B cell (primary cell): ENCODE measurements around the gene NRM. TPM values are rescaled to one million over a fixed set of nuclear protein-coding genes. Genes with fewer than 3 reads are reported as not detected.

Experiments
- ATAC-seq: fragments of 200-7000 bp; cut with Tn5 transposase; one replicate; pipeline ENCODE4 v1.10.0; 2021; ENCODE audit warnings: low read depth, mild to moderate bottlenecking, moderate number of reproducible peaks, moderate library complexity
- CTCF ChIA-PET: fragments of 350-600 bp; sonication (Branson Sonifier 250); formaldehyde crosslinking; loops from one replicate; lab custom pipeline; 2021; ENCODE audit warnings: antibody characterized with exemption, inconsistent platforms; lab: Charles Lee
- POLR2A ChIA-PET: fragments of 350-600 bp; sonication (Branson Sonifier 250); formaldehyde crosslinking; loops from one replicate; lab custom pipeline; 2021; ENCODE audit warnings: antibody characterized with exemption; lab: Charles Lee
- DNase-seq: peaks from one replicate; pipeline ENCODE4 v3.0.0; 2013
- H2AFZ ChIP-seq: 2 replicates; pipeline ENCODE4 v1.6.1; 2012; ENCODE audit warnings: mild to moderate bottlenecking, low read depth, low read length; ENCODE audit not compliant: insufficient read depth, poor library complexity, severe bottlenecking
- H3K27ac ChIP-seq, 2 donors: 1 replicate in 1 of 2; 2 replicates in 1 of 2; pipeline ENCODE4 v1.5.1; 2012 to 2013; ENCODE audit warnings: low read length in 2 of 2, mild to moderate bottlenecking in 2 of 2, moderate library complexity in 1 of 2
- H3K27me3 ChIP-seq, 4 experiments: fragments of 200-600 bp in 1 of 4; sonication (generic) in 1 of 4; replicated peaks in 1 of 4; 1 replicate in 2 of 4; 2 replicates in 2 of 4; pipeline versions ENCODE4 v1.6.1 to v1.7.0; 2013 to 2016; ENCODE audit warnings: low read length in 3 of 4, mild to moderate bottlenecking in 2 of 4, mixed read lengths in 1 of 4, moderate library complexity in 1 of 4; ENCODE audit not compliant: insufficient read depth in 4 of 4, control insufficient read depth in 3 of 4; ENCODE audit errors: control extremely low read depth in 1 of 4
- H3K36me3 ChIP-seq, 2 experiments: replicated peaks in 1 of 2; 1 replicate in 1 of 2; 2 replicates in 1 of 2; pipeline versions ENCODE4 v1.6.1 to v1.7.1; 2013; ENCODE audit warnings: low read length in 1 of 2; ENCODE audit not compliant: insufficient read depth in 2 of 2, control insufficient read depth in 1 of 2; ENCODE audit errors: control extremely low read depth in 1 of 2, extremely low read depth in 1 of 2
- H3K4me1 ChIP-seq, 2 donors: fragments of 200-600 bp in 1 of 2; sonication (generic) in 1 of 2; 1 replicate in 1 of 2; 2 replicates in 1 of 2; pipeline versions ENCODE4 v1.5.1 to v1.6.1; 2013 to 2017; ENCODE audit warnings: low read length in 2 of 2; ENCODE audit not compliant: control insufficient read depth in 2 of 2, insufficient read depth in 2 of 2
- H3K4me2 ChIP-seq: replicated peaks from 2 replicates; pipeline ENCODE3; 2012; ENCODE audit warnings: mild to moderate bottlenecking, low read depth, low read length; ENCODE audit not compliant: poor library complexity, severe bottlenecking
- H3K4me3 ChIP-seq, 5 experiments: fragments of 200-600 bp in 1 of 5; sonication (generic) in 1 of 5; 1 replicate in 3 of 5; 2 replicates in 2 of 5; pipeline versions ENCODE4 v1.5.1 to v1.7.0; 2011 to 2016; ENCODE audit warnings: low read length in 4 of 5, mild to moderate bottlenecking in 4 of 5, low read depth in 2 of 5, control low read depth in 1 of 5, moderate library complexity in 1 of 5; ENCODE audit not compliant: insufficient read depth in 1 of 5; ENCODE audit errors: control extremely low read depth in 1 of 5, extremely low read depth in 1 of 5
- H3K79me2 ChIP-seq: fragments of 200-600 bp; sonication (generic); one replicate; pipeline ENCODE4 v1.6.0; 2016; ENCODE audit warnings: low read length; ENCODE audit not compliant: control insufficient read depth, insufficient read depth
- H3K9ac ChIP-seq: fragments of 200-600 bp; sonication (generic); 2 replicates; pipeline ENCODE4 v1.6.1; 2017; ENCODE audit warnings: mild to moderate bottlenecking, low read length, moderate library complexity
- H3K9me3 ChIP-seq, 3 donors: one replicate each; pipeline versions ENCODE4 v1.6.1 to v1.7.1; 2013; ENCODE audit warnings: low read length in 2 of 3; ENCODE audit not compliant: control insufficient read depth in 2 of 3, insufficient read depth in 1 of 3; ENCODE audit errors: control extremely low read depth in 1 of 3
- H4K20me1 ChIP-seq: 2 replicates; pipeline ENCODE4 v1.6.0; 2012; ENCODE audit warnings: mild to moderate bottlenecking, low read length; ENCODE audit not compliant: insufficient read depth, control insufficient read depth, poor library complexity, severe bottlenecking
- H3K27ac Mint-ChIP-seq: one replicate; pipeline ENCODE4 v1.8.0; 2021; ENCODE audit warnings: mixed read lengths
- H3K27me3 Mint-ChIP-seq: one replicate; pipeline ENCODE4 v1.8.0; 2021; ENCODE audit warnings: mixed read lengths
- H3K4me1 Mint-ChIP-seq: one replicate; pipeline ENCODE4 v1.8.0; 2021; ENCODE audit warnings: mixed read lengths
- H3K4me3 Mint-ChIP-seq: one replicate; pipeline ENCODE4 v1.8.0; 2021; ENCODE audit warnings: mixed read lengths
- H3K9me3 Mint-ChIP-seq: one replicate; pipeline ENCODE4 v1.8.0; 2022; ENCODE audit warnings: mixed read lengths; ENCODE audit not compliant: insufficient read depth
- CTCF ChIP-seq: fragments of 200-600 bp; IDR thresholded peaks from one replicate; pipeline ENCODE4 v1.8.0; 2022; ENCODE audit warnings: antibody characterized with exemption, mild to moderate bottlenecking
- EZH2 ChIP-seq: IDR thresholded peaks from 2 replicates; pipeline ENCODE4 v1.6.1; 2012; ENCODE audit warnings: borderline replicate concordance, low read depth, mild to moderate bottlenecking, moderate library complexity, low read length; ENCODE audit not compliant: insufficient read depth, poor library complexity, severe bottlenecking
- WGBS: methylation state at CpG from one replicate; pipeline ENCODE4 v1.1.5; 2013; ENCODE audit warnings: missing lambda C conversion rate; ENCODE audit not compliant: insufficient coverage; 5-methylcytosine and 5-hydroxymethylcytosine counted together
- intact Hi-C: fragments of 100-400 bp; cut with micrococcal nuclease; formaldehyde crosslinking; loops from one replicate; pipeline ENCODE4 v1.10.0; 2022
- polyA plus RNA-seq: library from polyadenylated mRNA; depleted of rRNA; stranded (reverse); fragments of >200 nt; gene quantifications from 2 replicates; pipeline ENCODE4 v1.2.3, GENCODE V29; 2012
- total RNA-seq, 2 donors: library from RNA; stranded (reverse); fragments of 120-200 nt in 1 of 2; gene quantifications; 1 replicate in 1 of 2; 2 replicates in 1 of 2; pipeline versions ENCODE4 v1.2.3 to v1.2.4, GENCODE V29; 2013 to 2022

Gene NRM
- total and polyA plus RNA-seq, 2 donors (not counting 1 experiment from before 2014, with no cell fraction given) = 24.9 to 26.0 TPM

DNA sequence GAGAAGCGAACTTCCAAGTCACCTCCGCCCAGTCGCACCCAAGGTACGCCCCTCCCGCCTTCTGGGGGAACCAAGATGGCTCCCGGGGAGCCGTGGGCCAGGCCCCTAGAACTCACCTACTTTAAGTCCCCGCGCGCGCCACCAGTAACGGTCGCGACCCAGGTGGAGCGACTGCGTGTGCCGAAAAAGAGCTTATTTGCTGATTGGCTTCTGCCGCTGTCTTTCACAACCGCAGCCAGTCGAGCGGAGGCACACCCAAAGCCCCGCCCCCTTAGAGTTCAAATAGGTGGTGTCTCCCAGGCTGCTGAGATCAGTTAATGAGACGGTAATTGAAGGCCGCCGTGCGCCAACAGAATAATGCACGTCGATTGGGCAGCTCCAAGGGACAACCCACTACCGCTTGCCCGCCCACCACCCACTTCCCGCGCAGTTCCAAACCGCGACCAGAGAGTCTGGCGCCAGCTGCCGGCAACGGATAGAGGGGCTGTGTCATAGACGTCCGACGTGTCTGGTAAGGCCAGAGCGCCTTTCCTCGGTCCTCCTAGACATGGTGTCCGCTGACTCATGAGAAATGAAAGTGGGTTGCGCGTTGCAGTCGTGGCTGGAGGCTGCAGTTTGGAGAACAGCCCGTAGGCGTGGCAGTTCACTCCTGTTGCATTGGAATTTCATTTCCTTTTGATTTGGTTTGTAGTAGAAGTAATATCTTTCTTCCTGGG lies 26.5 kb upstream of the NRM start, which contains the start of gene MDC1:
TSS of gene MDC1 (minus strand) at position 153 of the 716 bp plus-strand sequence. CDS start 2,106 bp downstream, outside the sequence.
- DNase-seq (peak; percentile 100), ATAC-seq (peak; percentile 70)
- peak within 1 kb of the TSS; percentile 71 to 82 (median 80) for H3K4me3 ChIP-seq
- H3K9me3 Mint-ChIP-seq = no peaks in the 10 kb centered on the region
- peak within 1 kb of the TSS; percentile 76 for H3K4me2 ChIP-seq
- CTCF ChIA-PET = interaction anchor here (0.5 to 22.5 kb wide), 9 partner anchors 12 to 188 kb away, joined by 3 to 963 read pairs (median 5); partner anchors contain the start of genes DHX16, MRPS18B, NRM and PPP1R10
- H3K79me2 ChIP-seq = peaks cover 41% of the 10 kb centered on the region
- peak within 1 kb of the TSS; percentile 85 for H2AFZ ChIP-seq
- peak within 1 kb of the TSS; percentile 91 to 94 for H3K27ac ChIP-seq
- intact Hi-C loops = loop anchor here (1.0 kb wide), 6 partner anchors 30 to 161 kb away; partner anchors contain the start of genes ABCF1, DHX16, GNL1 and MRPS18B
- no peaks in the 10 kb centered on the region for H3K27me3 ChIP-seq
- H3K27ac Mint-ChIP-seq = peak within 1 kb of the TSS; percentile 99
- under 1% methylated on average over 46 of the region's 48 CpGs for WGBS
- H3K4me1 ChIP-seq = peaks cover 24 to 34% of the 10 kb centered on the region in 2 donors
- peaks cover 0 to 20% of the 10 kb centered on the region in 2 experiments for H3K36me3 ChIP-seq
- no peaks in the 10 kb centered on the region for H3K27me3 Mint-ChIP-seq
- POLR2A ChIA-PET = interaction anchor here (0.5 to 9.8 kb wide), 14 partner anchors 10 to 1721 kb away, joined by 3 to 216 read pairs (median 8); partner anchors contain the start of genes GNL1, MRPS18B, NRM and PPP1R10
- peaks cover 41% of the 10 kb centered on the region for H3K4me1 Mint-ChIP-seq
- H4K20me1 ChIP-seq = peaks cover 9% of the 10 kb centered on the region
- peak within 1 kb of the TSS; percentile 72 for H3K9ac ChIP-seq
- TF ChIP-seq CTCF (peak; percentile 50), EZH2 (no peak)
- no peaks in the 10 kb centered on the region for H3K9me3 ChIP-seq
- peak within 1 kb of the TSS; percentile 96 for H3K4me3 Mint-ChIP-seq
